Activated effector memory CD4-positive, alpha-beta T cell treated with anti-CD3 and anti-CD28 coated beads, Interleukin-2, amount 50 U/mL, for 16 hours (primary cell): ENCODE results near the gene FAM20C.

Experiments
- DNase-seq: peaks from one replicate; pipeline ENCODE4 v3.0.0-alpha.2; 2020

Gene FAM20C

GRCh38 chr7:247636-248035, 55.3 kb downstream of the FAM20C start:
- no peak for DNase-seq

- no peak for DNase-seq
These were observed 56.5 kb downstream of the FAM20C start for GRCh38 chr7:248732-249435.

DNA sequence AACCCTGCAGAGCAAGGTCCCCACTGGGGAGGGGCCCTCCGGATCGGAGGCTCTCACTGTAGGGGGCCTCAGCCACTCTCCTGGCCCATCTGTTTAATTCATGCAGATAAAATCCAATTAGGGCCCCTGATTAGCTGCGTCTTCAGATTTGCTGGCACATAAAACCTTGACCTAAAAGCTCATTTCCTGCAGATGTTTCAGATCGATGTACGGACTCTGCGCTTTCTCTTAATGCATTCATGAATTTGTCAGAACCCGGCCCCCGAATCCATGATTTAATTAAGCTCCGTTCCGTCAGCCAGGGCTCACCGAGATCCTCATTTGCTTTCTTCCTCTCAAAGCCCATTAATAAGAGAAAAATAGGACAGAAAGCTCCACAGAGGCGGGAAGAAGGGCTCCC, 57.6 kb downstream of the FAM20C start:
- DNase-seq: no peak

DNA sequence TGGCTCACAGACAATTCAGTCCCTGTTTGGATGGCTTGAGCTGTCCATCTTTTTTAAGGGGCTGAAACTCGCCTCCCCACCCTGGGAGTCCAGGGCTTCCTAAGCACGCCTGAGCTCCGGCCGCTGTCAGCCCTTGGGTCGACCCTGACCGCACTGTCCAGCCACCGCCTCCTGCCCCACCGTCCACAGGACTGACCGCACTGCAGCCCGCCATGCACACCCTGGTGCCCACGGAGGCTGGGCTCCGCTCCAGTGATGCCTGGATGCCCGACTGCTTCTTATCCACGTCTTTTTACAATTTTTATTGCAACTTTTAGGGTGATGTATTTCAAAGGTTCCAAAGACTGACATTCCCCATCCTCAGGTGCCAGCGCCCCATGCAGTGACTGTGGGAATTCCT, 58.2 kb downstream of the FAM20C start:
- no peak for DNase-seq

GRCh38 chr7:251005-251404, 58.6 kb downstream of the FAM20C start:
- DNase-seq: no peak

DNA sequence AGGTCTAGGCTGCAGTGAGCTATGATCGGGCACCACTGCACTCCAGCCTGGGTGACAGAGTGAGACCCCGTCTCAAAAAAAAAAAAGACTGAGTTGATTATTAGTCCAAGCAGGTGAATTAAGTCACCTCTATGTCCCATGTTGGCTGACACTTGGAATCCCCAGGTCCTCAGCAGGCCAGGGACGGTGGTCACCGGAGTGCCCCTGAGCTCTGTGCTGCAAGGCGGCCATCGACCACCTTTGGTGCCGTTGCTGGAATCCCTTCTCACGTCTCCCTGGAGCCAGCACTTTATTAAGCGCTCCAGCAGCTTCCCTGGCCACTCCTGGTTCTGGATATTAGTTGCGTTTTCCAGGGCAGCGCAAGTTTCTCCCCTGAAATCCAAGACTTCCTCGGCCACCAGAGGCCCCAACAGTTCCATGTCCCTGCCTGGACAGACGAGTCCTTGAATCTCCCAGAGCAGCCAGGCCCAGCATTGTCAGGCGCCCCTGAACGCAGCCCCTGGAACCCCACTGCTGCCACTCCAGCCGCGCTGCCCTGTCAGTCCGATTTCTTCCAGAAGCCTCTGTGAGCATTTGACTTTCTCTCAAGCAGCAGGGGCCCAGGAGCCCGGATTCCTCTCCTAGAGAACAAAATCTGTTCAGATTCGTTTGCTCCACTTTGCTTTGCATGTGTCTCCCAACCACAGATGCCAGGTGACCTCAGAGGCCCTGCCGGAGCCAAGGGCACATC, 59.2 kb downstream of the FAM20C start:
- DNase-seq: no peak

GRCh38 chr7:252216-252965, 60.0 kb downstream of the FAM20C start:
- no peak for DNase-seq

- no peak for DNase-seq
These were observed 60.6 kb downstream of the FAM20C start for GRCh38 chr7:252981-253380.

- no peak for DNase-seq
These were observed 61.4 kb downstream of the FAM20C start for GRCh38 chr7:253581-254336.

GRCh38 chr7:254337-255037, 62.1 kb downstream of the FAM20C start:
- DNase-seq: no peak

GRCh38 chr7:255038-255435, 62.7 kb downstream of the FAM20C start:
- DNase-seq: no peak

DNA sequence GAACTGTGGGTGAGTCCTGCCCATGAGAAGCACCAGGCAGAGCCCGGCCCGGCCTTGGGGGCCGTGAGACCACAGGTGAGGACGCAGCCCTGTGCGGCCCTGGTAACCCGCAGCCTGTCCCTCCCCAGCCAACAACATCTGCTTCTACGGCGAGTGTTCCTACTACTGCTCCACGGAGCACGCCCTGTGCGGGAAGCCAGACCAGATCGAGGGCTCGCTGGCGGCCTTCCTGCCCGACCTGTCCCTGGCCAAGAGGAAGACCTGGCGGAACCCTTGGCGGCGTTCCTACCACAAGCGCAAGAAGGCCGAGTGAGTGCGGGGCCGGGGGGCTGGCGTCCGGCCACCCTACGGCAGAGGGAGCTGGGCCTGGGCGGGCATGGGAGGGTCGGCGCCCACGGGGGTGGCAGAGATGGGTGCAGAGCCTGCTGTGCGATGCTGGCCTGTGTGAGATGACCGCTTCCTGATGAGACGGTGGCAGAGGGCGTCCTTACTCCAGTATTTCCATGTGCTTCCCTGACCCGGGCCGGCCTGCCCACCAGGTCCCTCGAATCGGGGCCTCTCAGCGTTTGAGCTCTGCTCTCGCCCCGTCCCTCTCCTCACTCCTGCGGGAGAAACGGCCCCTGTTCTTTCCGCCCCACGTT, 63.5 kb downstream of the FAM20C start:
- DNase-seq: no peak

- no peak for DNase-seq
These were observed 64.1 kb downstream of the FAM20C start for GRCh38 chr7:256461-256940.

DNA sequence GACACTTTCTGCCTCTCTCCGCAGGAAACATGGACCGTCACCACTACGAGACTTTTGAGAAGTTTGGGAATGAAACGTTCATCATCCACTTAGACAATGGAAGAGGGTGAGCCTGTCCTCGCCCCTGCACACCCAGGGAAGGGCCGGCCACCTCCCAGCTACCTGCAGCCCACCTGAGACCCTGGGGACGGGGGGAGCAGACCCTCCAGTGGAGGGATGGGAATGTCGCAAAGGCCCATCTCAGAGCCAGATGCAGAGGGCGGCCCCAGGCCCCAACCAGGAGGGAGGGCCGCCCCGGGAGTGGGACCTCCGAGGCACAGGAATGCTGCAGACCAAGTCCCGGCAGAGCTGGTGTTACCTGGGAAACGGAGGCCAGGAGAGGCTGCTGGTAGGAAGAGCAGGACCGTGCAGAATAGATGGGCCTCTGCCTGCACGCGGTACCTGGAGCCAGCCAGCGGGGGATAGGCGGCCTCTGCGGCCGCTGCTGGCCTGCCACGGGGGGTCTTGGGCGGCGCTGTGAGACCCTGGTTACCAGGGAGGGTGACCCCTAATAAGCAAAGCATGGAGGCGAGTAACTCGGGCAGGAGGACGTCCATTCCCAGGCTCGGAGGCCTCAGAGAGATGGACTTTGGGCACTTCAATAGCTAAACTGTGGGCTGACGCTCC, 64.7 kb downstream of the FAM20C start:
- no peak for DNase-seq

GRCh38 chr7:257647-257992, 65.2 kb downstream of the FAM20C start:
- DNase-seq: no peak

- no peak for DNase-seq
These were observed 66.3 kb downstream of the FAM20C start for GRCh38 chr7:258476-259190.

- peak; percentile 54 for DNase-seq
These were observed 66.8 kb downstream of the FAM20C start for GRCh38 chr7:259191-259505.

- no peak for DNase-seq
These were observed 67.5 kb downstream of the FAM20C start for GRCh38 chr7:259751-260405.

DNA sequence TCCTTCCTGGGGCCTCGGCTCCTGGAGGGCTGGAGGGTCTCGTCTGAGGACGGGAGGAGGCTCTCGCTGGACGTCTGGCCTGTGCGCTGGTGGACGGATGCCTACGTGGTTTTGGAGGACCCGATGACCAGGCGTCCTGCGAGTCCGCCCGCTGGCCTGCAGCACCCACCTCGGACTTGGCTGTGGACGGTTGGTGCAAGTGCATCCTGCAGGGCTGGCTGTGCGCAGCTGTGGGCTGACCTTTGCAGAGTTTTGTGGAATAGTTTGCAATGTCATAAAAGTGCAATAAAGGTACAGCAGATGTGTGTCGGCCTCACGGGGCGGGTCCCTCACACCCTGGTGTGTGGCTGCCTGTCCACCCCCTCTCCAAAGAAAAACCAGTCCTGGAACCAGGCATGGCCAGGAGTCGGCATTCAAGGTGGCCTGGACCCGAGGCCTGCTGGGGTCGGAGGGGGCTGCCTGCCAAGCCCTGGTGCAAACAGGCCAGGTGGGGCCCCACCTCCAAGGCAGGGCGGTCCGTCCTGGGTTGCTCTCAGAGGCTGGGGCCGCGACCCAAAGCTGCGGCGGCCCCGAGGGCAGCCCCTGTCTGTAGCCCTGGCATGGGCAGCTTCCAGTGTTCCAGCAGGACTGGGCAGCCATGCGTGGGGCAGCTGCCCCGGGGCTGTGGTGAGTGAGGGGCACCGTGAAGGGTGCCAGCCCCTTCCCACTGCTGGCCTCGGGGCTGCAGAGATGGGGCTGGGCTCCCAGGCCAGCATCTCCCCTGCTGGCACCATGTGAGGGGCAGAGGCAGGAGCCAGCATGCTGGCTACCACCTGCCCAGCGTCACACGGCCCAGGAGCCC, 68.3 kb downstream of the FAM20C start:
- peak; percentile 21 for DNase-seq
